HG02678 (cell line): Measurements from ENCODE around the gene KIF21B.
"Not testable (repeated sequence)": the region's sequence is repeated elsewhere in the genome, so short reads cannot be mapped to it uniquely, and the experiment has no call there.

Experiments
- ATAC-seq: cut with Tn5 transposase; IDR thresholded peaks from one replicate; pipeline ENCODE4 v1.9.1; 2021; ENCODE audit warnings: mild to moderate bottlenecking, moderate library complexity; ENCODE audit not compliant: unreplicated experiment

Gene KIF21B

DNA sequence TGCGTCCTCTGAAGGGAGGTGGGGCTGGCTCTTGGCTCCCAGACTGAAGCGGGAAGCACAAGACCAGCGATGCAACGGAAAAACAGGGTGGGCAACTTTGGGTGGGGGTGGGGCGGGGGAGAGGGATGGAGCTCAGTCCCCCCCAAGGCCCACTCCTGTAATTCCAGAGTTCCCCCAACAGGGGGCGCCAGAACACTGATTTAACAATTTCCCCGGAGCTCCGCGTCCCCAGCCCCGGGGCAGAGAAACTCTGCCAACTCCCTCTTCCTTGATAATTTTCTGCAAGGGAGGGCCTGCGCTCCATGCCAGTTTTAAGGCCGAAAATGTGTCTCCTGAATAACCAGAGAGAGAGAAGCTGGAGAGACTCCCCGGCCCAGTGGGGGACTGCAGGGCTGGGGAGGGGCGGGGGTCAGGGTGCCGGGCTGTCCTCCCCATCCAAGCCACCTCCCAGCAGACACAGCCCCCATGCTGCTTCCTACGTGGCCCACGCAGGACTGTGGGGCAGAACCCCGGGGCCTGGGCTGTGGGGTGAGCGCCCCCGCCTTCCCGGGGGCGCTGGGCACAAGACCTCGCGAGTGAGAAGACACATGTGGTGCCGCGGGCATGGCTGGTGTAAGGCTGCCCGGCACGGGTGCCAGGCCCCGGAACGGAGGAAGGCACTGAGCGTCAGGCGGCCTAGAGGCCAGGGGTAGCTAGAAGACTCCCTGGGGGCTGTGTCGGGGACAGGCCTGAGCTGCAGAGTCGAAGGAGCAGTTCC, 51.4 kb downstream of the KIF21B start:
- no peak for ATAC-seq

GRCh38 chr1:200971428-200971903, 52.0 kb downstream of the KIF21B start:
- peak; percentile 59 for ATAC-seq

- ATAC-seq, result no peak
Measured at GRCh38 chr1:200970771-200971427, 52.6 kb downstream of the KIF21B start.

DNA sequence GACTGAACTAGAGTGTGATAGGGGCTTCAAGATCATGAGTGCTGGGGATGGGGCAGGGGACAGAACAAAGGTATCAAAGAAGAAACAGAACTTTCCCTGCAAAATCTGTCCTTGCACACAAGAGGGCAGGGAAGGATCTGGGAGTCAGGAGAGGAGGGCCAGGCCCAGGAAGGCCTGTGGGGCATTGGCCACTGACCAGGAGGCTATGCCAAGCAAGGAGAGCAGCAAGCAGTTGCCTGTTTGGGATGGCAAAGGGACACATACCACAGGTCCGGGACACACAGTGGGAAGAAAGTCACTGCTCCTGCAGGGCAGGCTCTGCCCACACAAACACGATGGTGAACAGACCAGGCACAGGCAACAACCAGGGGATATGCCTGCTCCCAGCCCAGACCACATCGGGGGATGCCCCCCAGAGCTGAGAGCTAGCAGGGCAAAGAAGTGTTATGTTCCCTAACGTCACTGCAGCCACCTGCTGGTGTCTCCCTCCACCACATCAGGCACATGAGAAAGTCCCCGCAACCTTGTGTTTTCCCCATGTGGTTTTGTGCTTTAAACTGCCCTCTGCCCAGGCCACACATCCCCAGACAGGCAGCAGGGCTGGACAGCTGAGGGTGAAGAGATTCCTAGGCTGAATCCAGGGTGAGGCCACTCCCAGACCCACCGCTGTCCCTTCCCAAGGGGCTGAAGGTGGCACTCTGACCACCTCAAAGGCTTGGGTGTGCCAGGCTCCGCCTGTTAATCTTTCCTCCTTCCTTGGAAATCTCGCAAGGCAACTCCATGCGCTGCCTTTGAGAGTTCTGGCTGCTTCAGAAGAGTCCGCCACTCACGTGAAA, 53.6 kb downstream of the KIF21B start:
- peak; percentile 83 for ATAC-seq

GRCh38 chr1:200968469-200969410, 54.8 kb downstream of the KIF21B start:
- no peak for ATAC-seq

DNA sequence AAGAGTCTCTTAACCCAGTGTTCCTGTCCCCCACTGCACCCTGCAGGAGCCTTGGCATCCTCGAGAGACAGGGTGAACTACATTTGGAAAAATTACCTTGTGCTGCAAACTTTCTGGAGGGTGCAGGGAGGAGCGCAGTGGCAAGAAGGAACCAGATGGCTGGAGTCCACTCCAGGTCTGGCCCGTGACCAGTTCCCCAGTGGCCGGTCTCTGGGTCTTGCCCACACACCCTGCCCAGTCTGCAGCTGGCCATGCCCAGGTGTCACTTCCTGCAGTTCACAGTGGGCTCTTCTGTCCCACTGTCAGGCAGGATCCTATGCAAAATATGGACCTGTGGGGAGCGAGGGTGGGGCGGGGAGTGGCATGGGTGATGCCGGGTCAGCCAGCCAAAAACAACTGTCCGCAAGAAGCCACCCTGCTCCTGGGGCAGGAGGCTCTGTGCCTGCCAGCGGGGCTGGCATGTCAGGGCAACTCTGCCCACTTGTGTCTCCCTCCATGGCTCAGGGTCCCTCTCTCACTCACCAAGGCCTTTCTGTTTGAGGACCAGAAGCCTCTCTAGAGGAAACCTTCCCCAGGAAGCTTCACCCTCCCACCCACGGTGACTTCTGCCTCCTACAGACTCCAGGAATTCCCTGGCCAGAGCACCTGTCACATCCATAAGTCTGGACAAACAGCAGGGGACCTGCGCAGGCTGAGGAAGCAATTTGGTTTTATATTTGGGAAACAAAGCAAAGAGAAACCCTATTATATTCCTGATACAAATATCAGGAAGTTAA, 55.6 kb downstream of the KIF21B start:
- ATAC-seq, result no peak

- ATAC-seq, result no peak
Measured at GRCh38 chr1:200966934-200967333, 56.6 kb downstream of the KIF21B start.

GRCh38 chr1:200965111-200965805, 58.3 kb downstream of the KIF21B start:
- no peak for ATAC-seq

DNA sequence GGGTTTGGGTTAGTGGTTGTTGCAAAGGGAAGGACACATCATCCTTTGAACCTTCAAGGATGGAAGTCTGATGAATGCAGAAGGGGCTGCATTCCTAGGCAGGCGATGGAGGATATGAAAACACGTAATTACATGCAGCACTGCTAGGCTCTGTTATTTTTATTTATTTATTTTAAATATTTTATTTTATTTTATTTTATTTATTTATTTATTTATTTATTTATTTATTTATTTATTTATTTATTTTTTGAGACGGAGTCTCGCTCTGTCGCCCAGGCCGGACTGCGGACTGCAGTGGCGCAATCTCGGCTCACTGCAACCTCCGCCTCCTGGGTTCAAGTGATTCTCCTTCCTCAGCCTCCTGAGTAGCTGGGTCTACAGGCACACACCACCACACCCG, 59.6 kb downstream of the KIF21B start:
- ATAC-seq, result not testable (repeated sequence)

- ATAC-seq, result no peak
Measured at GRCh38 chr1:200963076-200963475, 60.4 kb downstream of the KIF21B start.

- no peak for ATAC-seq
Measured at GRCh38 chr1:200962631-200963030, 60.9 kb downstream of the KIF21B start.

DNA sequence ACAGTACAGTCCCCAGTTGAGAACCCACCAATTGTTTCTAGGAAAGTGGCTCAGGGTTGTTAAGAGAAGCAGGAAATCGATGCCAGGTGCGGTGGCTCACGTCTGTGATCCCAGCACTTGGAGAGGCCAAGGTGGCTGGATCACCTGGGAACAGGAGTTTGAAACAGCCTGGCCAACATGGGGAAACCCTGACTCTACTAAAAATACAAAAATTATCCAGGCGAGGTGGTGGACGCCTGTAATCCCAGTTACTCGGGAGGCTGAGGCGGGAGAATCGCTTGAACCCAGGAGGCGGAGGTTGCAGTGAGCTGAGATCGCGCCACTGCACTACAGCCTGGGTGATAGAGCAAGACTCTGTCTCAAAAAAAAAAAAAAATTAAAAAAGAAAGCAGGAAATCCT, 61.4 kb downstream of the KIF21B start:
- ATAC-seq, result not testable (repeated sequence)

GRCh38 chr1:200960948-200961340, 62.6 kb downstream of the KIF21B start:
- no peak for ATAC-seq

GRCh38 chr1:200960236-200960947, 63.1 kb downstream of the KIF21B start:
- no peak for ATAC-seq

DNA sequence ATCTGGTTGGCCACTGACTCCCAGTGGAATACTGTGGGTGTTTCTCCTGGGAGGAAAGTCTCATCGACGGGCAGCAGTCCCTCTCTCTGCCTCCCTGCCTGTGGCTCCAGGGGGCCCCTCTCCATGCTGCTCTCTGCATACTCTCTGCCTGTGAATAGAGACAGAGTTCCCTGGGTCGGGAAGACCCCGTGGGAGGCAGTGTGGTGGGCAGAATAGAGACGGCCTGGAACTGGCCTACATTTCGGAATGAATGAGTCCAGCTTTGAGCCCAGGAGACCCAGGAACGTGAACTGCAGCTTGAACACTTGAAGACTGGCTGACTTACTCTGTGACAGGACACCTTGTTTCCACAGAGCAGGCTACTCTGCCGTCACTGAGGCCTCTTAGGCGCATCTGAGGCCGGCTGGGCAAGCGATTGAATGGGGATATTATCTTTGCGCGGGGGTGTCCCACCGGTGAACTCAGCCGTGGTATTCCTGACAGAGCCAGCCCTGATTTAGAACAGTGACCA, 64.0 kb downstream of the KIF21B start:
- no peak for ATAC-seq

DNA sequence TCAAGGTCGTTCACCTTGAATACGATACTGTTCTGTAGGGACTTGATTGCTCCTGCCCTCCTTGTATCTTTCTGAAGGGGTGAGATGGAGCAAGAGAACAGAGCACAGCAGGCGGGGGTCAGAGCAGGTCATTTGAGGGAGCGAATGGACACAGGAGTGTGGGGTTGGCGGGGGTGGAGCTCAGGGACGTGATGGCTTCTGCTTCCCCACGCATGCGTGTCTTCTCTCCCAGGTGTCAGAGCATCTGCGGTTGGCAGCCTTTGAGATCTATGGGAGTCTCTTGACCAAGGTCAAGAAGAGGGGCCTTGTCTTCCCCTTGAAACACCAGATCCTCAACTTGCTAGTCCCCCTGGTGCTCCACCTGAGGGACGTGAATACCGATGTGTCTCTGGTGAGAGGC, 64.9 kb downstream of the KIF21B start:
- ATAC-seq, result no peak

DNA sequence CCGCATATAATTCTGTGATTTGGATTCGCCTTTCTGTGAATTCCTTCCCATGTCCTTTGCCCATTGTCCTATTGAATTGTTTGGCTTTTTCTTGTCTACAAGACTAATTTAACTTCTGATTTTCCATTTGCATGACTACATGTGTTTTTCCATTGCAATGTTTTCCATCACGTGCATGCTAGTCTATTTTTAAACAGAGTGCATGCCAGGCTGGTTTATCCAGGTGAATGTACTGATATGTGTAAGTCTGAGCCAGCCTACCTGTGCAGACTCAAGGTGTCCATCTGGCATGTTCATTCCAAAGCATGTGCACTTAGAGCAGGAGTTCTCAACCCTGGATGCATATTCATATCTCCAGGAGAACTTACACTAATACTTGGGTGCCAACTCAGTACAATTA, 69.1 kb downstream of the KIF21B start:
- ATAC-seq, result no peak

- no peak for ATAC-seq
Measured at GRCh38 chr1:200951016-200951415, 72.5 kb downstream of the KIF21B start.
